RWPE1 (cell line): ENCODE data around the gene GLP1R.
A peak's percentile ranks its signal among the peaks of the same experiment; 100 is the strongest.
"Not testable (repeated sequence)": the region's sequence is repeated elsewhere in the genome, so short reads cannot be mapped to it uniquely, and the experiment has no call there.

Experiments used
- CTCF ChIA-PET: fragments of 350-600 bp; sonication (Branson Sonifier 250); formaldehyde crosslinking; extraction: SDS; loops from one replicate; lab custom pipeline; 2021; lab: Yijun Ruan, JAX
- POLR2A ChIA-PET: fragments of 400-600 bp; formaldehyde crosslinking; extraction: SDS; loops from one replicate; lab custom pipeline; 2020; ENCODE audit warnings: antibody characterized with exemption; ENCODE audit not compliant: low non-redundant PET; lab: Yijun Ruan, JAX
- DNase-seq: peaks from one replicate; pipeline ENCODE4 v3.0.0; 2012; ENCODE audit warnings: low spot score
- H3K27ac ChIP-seq: fragments of 450-650 bp; 2 replicates; pipeline ENCODE4 v1.5.1; 2017
- TF ChIP-seq, protein P1 (sequence below): fragments of 450-650 bp; conservative IDR thresholded peaks from 2 replicates; pipeline ENCODE4 v1.5.1; 2017; ENCODE audit warnings: low read depth, mild to moderate bottlenecking

Gene GLP1R

DNA sequence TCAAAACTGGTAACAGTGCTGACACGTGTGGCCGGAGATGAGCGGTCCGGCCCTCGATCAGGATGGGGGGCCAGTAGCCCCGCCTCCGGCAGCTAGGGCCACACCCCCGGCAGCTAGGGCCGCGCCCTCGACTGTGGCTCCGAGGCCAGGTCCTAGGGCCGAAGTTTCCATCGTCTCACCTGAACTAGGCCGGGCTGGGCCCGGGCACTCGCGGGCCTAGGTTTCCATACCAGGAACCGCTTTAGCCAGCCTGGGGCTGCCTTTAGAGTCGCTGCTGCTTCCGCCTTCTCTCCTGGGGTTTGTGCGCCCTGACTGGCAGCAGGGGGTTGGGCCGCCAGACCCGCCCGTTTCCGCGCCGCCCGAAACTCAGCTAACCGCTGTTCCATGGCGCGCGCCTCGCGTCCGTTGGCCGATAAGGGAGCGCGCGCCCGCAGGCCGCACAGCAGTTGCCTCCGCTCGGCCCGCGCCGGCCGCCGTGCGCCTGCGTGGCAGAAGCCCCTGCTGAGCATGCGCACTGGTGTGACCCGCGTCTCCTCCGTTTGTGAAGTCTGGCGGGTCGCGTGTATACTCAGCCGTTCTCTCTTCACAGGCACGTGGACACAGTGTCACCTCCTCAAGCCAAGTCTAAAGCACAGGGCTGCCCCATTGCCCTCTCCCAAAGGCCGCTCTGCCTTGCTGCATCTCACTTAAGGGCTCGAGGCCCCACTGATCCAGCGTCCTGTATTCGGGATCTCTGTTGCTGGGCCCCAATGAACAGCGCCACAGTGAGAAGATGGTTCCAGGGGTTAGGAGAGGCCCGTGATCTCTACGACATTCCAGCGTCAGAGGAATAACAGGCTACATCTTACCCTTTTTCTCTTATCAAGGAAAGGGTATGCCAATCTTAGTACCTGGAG is 66.4 kb downstream of the GLP1R start, which contains the start of gene SAYSD1:
Gene SAYSD1, minus strand, starts transcription at position 483 of the 896 bp plus-strand sequence. Its CDS starts 97 bp downstream, at position 386.
- CTCF ChIA-PET, result interaction anchor here (0.5 kb wide), 2 partner anchors 8 to 48 kb away, joined by 3 to 4 read pairs; no protein-coding TSS in a partner anchor
- DNase-seq, result peak; percentile 92
- TF ChIP-seq, protein P1, sequence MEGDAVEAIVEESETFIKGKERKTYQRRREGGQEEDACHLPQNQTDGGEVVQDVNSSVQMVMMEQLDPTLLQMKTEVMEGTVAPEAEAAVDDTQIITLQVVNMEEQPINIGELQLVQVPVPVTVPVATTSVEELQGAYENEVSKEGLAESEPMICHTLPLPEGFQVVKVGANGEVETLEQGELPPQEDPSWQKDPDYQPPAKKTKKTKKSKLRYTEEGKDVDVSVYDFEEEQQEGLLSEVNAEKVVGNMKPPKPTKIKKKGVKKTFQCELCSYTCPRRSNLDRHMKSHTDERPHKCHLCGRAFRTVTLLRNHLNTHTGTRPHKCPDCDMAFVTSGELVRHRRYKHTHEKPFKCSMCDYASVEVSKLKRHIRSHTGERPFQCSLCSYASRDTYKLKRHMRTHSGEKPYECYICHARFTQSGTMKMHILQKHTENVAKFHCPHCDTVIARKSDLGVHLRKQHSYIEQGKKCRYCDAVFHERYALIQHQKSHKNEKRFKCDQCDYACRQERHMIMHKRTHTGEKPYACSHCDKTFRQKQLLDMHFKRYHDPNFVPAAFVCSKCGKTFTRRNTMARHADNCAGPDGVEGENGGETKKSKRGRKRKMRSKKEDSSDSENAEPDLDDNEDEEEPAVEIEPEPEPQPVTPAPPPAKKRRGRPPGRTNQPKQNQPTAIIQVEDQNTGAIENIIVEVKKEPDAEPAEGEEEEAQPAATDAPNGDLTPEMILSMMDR, result no peak
- POLR2A ChIA-PET, result no interaction called here
- peak within 1 kb of the TSS; percentile 93 for H3K27ac ChIP-seq

DNA sequence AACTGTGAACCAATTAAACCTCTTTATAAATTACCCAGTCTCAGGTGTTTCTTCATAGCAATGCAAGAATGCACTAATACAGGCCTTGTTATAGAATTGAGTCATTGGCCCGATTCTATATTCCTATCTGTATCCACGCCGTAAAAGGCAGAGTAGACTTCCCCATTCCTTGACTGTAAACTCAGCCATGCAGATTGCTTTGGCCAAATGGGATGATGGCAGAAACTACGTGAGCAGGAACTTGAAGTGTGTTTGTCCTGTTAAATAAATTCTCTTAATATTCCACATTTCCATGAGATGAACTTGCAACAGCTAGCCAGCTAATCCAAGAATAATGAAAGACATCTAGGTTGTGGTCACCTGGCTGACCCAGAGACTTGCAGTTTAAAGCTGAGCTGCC is 70.3 kb downstream of the GLP1R start:
- ChIA-PET POLR2A (no interaction called here), CTCF (no interaction called here)
- H3K27ac ChIP-seq, result no peak overlapping the region
- TF ChIP-seq, protein P1, result no peak
- DNase-seq, result no peak

DNA sequence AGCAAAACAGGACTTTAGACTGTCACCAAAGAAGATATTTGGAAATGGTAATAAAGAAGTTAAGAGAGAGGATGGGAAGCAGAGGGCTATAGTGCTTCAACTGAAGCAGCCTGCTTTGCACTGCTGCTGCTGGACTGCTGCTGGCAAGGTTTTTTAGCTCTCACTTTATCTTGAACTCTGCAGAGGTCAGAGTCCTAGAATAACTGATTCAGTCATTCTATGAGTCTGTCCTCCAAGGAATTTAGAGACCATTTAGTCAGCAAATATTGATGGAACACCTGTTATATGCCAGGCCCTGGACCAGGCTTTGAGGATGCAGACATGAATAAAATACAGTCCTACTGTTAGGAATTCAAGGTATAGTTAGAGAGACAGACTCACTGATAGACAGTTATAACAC is 75.5 kb downstream of the GLP1R start:
- ChIA-PET POLR2A (no interaction called here), CTCF (interaction anchor here (0.7 kb wide), 1 partner anchor 136 kb away, joined by 5 read pairs; no protein-coding TSS in a partner anchor)
- DNase-seq, result no peak

DNA sequence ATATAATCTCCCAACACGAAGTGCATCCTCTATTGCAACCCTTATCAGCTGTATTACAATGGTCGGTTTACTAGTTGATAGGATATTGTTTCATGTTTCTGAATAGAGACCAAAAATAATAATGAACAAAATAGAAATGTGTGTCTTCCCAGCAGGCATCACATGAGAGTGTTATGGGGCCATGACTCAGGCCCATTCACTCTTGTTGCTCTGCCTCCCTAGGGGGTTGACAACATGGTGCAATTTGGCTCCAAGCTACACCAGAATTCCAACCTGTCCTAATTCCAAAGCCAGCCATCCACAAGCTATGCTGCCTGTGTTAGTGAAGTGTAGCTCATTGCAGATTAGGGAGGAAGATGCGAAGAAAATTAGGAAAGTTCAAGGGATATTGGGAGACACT is 79.5 kb downstream of the GLP1R start:
- ChIA-PET POLR2A (no interaction called here), CTCF (no interaction called here)
- no peak for DNase-seq
- TF ChIP-seq, protein P1, result no peak
- H3K27ac ChIP-seq, result no peak overlapping the region

More for the DNA sequence above, 75.5 kb downstream of the GLP1R start:
- no peak overlapping the region for H3K27ac ChIP-seq
- TF ChIP-seq, protein P1, result no peak

DNA sequence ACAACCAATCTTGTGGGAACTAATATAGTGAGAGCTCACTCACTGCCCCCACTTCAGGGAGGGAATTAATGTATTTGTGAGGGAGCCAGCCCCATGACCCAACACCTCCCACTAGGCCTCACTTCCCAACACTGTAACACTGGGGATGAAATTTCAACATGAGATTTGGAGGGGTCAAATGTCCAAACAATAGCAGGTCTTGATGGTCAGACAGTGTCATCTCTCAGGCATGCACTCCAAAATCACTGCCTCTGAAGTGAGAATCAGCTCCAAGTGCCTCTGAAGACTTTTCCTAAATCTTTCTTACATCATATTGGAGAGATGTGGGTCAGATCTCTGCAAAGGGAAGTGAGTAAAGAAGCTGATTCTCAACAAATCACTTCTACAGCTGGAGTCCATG is 80.3 kb downstream of the GLP1R start:
- POLR2A ChIA-PET, result no interaction called here
- CTCF ChIA-PET, result interaction anchor here (0.5 kb wide), 1 partner anchor 135 kb away, joined by 7 read pairs; no protein-coding TSS in a partner anchor
- no peak overlapping the region for H3K27ac ChIP-seq
- TF ChIP-seq, protein P1, result no peak
- no peak for DNase-seq

DNA sequence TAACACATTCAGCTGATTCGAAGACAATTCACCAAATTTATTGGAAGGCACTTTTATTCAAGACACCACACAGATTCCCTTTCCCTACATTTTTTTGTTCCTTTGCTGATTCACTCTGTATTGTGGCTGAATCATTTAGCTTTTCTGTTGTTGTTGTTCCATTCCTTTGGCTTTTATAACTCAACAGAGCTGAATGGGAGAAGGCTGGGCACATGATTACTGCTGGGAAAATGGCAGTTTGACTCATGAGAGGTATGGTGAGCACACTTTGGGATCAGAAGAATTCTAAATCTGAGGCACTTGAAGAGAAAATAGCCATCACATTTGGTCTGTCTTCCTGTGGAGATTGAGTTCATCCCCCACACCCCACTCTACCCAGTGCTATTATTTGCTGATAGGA is 82.1 kb downstream of the GLP1R start:
- ChIA-PET CTCF (interaction anchor here (0.6 kb wide), 1 partner anchor 201 kb away, joined by 3 read pairs; no protein-coding TSS in a partner anchor), POLR2A (no interaction called here)
- no peak overlapping the region for H3K27ac ChIP-seq
- DNase-seq, result no peak
- TF ChIP-seq, protein P1, result no peak

DNA sequence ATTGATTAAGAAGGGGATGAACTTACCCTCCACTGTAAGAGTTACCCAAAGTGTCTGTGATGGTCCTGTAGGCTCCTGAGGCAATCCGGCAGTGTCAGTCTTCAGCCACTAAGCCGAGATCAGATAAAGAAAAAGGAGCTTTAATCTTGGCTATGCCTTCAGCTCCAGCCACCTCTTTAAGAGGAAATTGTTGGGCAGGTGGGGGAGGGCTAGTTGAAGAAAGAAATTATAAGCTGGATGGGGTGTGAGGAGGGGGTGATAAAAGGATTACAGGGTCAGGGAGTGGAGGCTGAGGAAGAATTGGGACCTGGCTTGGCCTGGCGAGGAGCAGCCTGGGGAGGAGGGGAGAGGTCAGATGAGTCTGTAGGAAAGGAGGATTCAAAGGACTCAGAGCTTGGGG is 86.2 kb downstream of the GLP1R start:
- DNase-seq, POLR2A ChIA-PET, H3K27ac ChIP-seq, CTCF ChIA-PET: not testable (repeated sequence)

DNA sequence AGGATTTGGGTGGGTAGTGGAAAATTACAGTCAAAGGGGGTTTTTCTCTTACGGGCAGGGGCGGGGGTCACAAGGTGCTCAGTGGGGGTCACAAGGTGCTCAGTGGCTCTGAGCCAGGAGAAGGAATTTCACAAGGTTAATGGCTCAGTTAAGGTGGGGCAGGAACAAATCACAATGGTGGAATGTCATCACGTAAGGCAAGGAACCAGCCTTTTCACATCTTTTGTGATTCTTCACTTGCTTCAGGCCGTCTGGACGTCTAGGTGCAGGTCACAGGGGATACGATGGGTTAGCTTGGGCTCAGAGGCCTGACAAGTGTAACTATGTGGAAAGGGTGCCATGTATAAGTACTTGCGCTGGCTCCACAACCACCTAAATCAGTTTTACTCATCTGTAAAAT is 87.6 kb downstream of the GLP1R start:
- DNase-seq, H3K27ac ChIP-seq, POLR2A ChIA-PET: not testable (repeated sequence)
- CTCF ChIA-PET, result interaction anchor here (0.6 kb wide), 1 partner anchor 24 kb away, joined by 4 read pairs; no protein-coding TSS in a partner anchor
